CD1c-positive myeloid dendritic cell (primary cell): Measurements from ENCODE around the gene ZNF577.
A peak's percentile ranks its signal among the peaks of the same experiment; 100 is the strongest.

Experiments used
- DNase-seq: peaks from one replicate; pipeline ENCODE4 v3.0.0-alpha.2; 2016; ENCODE audit errors: extremely low spot score

The ZNF577 gene

GRCh38 chr19:51873097-51873496 is 14.7 kb downstream of the ZNF577 start:
- no peak for DNase-seq

- no peak for DNase-seq
These were observed 25.7 kb downstream of the ZNF577 start for GRCh38 chr19:51861870-51862622.

GRCh38 chr19:51837145-51837544 is 50.6 kb downstream of the ZNF577 start:
- DNase-seq: no peak

GRCh38 chr19:51830274-51830673 is 57.5 kb downstream of the ZNF577 start:
- peak; percentile 92 for DNase-seq

- peak; percentile 89 for DNase-seq
These were observed 63.3 kb downstream of the ZNF577 start for GRCh38 chr19:51824281-51825005.

- no peak for DNase-seq
These were observed 64.8 kb downstream of the ZNF577 start for GRCh38 chr19:51822946-51823345.

- DNase-seq: peak; percentile 92
These were observed 65.4 kb downstream of the ZNF577 start for GRCh38 chr19:51822325-51822724.

- DNase-seq: no peak
These were observed 65.8 kb downstream of the ZNF577 start for GRCh38 chr19:51821921-51822320.

GRCh38 chr19:51821456-51821855 is 66.3 kb downstream of the ZNF577 start:
- peak; percentile 49 for DNase-seq
